B cell (primary cell): ENCODE data around the gene JMJD6. TPM values are rescaled to one million over a fixed set of nuclear protein-coding genes. Genes with fewer than 3 reads are reported as not detected.

Experiments
- ATAC-seq: fragments of 200-7000 bp; cut with Tn5 transposase; one replicate; pipeline ENCODE4 v1.10.0; 2021; ENCODE audit warnings: low read depth, mild to moderate bottlenecking, moderate number of reproducible peaks, moderate library complexity
- CTCF ChIA-PET: fragments of 350-600 bp; sonication (Branson Sonifier 250); formaldehyde crosslinking; loops from one replicate; lab custom pipeline; 2021; ENCODE audit warnings: antibody characterized with exemption, inconsistent platforms; lab: Charles Lee
- POLR2A ChIA-PET: fragments of 350-600 bp; sonication (Branson Sonifier 250); formaldehyde crosslinking; loops from one replicate; lab custom pipeline; 2021; ENCODE audit warnings: antibody characterized with exemption; lab: Charles Lee
- DNase-seq: peaks from one replicate; pipeline ENCODE4 v3.0.0; 2013
- H2AFZ ChIP-seq: 2 replicates; pipeline ENCODE4 v1.6.1; 2012; ENCODE audit warnings: mild to moderate bottlenecking, low read depth, low read length; ENCODE audit not compliant: insufficient read depth, poor library complexity, severe bottlenecking
- H3K27ac ChIP-seq, 2 donors: 1 replicate in 1 of 2; 2 replicates in 1 of 2; pipeline ENCODE4 v1.5.1; 2012 to 2013; ENCODE audit warnings: low read length in 2 of 2, mild to moderate bottlenecking in 2 of 2, moderate library complexity in 1 of 2
- H3K27me3 ChIP-seq, 4 experiments: fragments of 200-600 bp in 1 of 4; sonication (generic) in 1 of 4; replicated peaks in 1 of 4; 1 replicate in 2 of 4; 2 replicates in 2 of 4; pipeline versions ENCODE4 v1.6.1 to v1.7.0; 2013 to 2016; ENCODE audit warnings: low read length in 3 of 4, mild to moderate bottlenecking in 2 of 4, mixed read lengths in 1 of 4, moderate library complexity in 1 of 4; ENCODE audit not compliant: insufficient read depth in 4 of 4, control insufficient read depth in 3 of 4; ENCODE audit errors: control extremely low read depth in 1 of 4
- H3K36me3 ChIP-seq, 2 experiments: replicated peaks in 1 of 2; 1 replicate in 1 of 2; 2 replicates in 1 of 2; pipeline versions ENCODE4 v1.6.1 to v1.7.1; 2013; ENCODE audit warnings: low read length in 1 of 2; ENCODE audit not compliant: insufficient read depth in 2 of 2, control insufficient read depth in 1 of 2; ENCODE audit errors: control extremely low read depth in 1 of 2, extremely low read depth in 1 of 2
- H3K4me1 ChIP-seq, 2 donors: fragments of 200-600 bp in 1 of 2; sonication (generic) in 1 of 2; 1 replicate in 1 of 2; 2 replicates in 1 of 2; pipeline versions ENCODE4 v1.5.1 to v1.6.1; 2013 to 2017; ENCODE audit warnings: low read length in 2 of 2; ENCODE audit not compliant: control insufficient read depth in 2 of 2, insufficient read depth in 2 of 2
- H3K4me2 ChIP-seq: replicated peaks from 2 replicates; pipeline ENCODE3; 2012; ENCODE audit warnings: mild to moderate bottlenecking, low read depth, low read length; ENCODE audit not compliant: poor library complexity, severe bottlenecking
- H3K4me3 ChIP-seq, 5 experiments: fragments of 200-600 bp in 1 of 5; sonication (generic) in 1 of 5; 1 replicate in 3 of 5; 2 replicates in 2 of 5; pipeline versions ENCODE4 v1.5.1 to v1.7.0; 2011 to 2016; ENCODE audit warnings: low read length in 4 of 5, mild to moderate bottlenecking in 4 of 5, low read depth in 2 of 5, control low read depth in 1 of 5, moderate library complexity in 1 of 5; ENCODE audit not compliant: insufficient read depth in 1 of 5; ENCODE audit errors: control extremely low read depth in 1 of 5, extremely low read depth in 1 of 5
- H3K79me2 ChIP-seq: fragments of 200-600 bp; sonication (generic); one replicate; pipeline ENCODE4 v1.6.0; 2016; ENCODE audit warnings: low read length; ENCODE audit not compliant: control insufficient read depth, insufficient read depth
- H3K9ac ChIP-seq: fragments of 200-600 bp; sonication (generic); 2 replicates; pipeline ENCODE4 v1.6.1; 2017; ENCODE audit warnings: mild to moderate bottlenecking, low read length, moderate library complexity
- H3K9me3 ChIP-seq, 3 donors: one replicate each; pipeline versions ENCODE4 v1.6.1 to v1.7.1; 2013; ENCODE audit warnings: low read length in 2 of 3; ENCODE audit not compliant: control insufficient read depth in 2 of 3, insufficient read depth in 1 of 3; ENCODE audit errors: control extremely low read depth in 1 of 3
- H4K20me1 ChIP-seq: 2 replicates; pipeline ENCODE4 v1.6.0; 2012; ENCODE audit warnings: mild to moderate bottlenecking, low read length; ENCODE audit not compliant: insufficient read depth, control insufficient read depth, poor library complexity, severe bottlenecking
- H3K27ac Mint-ChIP-seq: one replicate; pipeline ENCODE4 v1.8.0; 2021; ENCODE audit warnings: mixed read lengths
- H3K27me3 Mint-ChIP-seq: one replicate; pipeline ENCODE4 v1.8.0; 2021; ENCODE audit warnings: mixed read lengths
- H3K4me1 Mint-ChIP-seq: one replicate; pipeline ENCODE4 v1.8.0; 2021; ENCODE audit warnings: mixed read lengths
- H3K4me3 Mint-ChIP-seq: one replicate; pipeline ENCODE4 v1.8.0; 2021; ENCODE audit warnings: mixed read lengths
- H3K9me3 Mint-ChIP-seq: one replicate; pipeline ENCODE4 v1.8.0; 2022; ENCODE audit warnings: mixed read lengths; ENCODE audit not compliant: insufficient read depth
- CTCF ChIP-seq: fragments of 200-600 bp; IDR thresholded peaks from one replicate; pipeline ENCODE4 v1.8.0; 2022; ENCODE audit warnings: antibody characterized with exemption, mild to moderate bottlenecking
- EZH2 ChIP-seq: IDR thresholded peaks from 2 replicates; pipeline ENCODE4 v1.6.1; 2012; ENCODE audit warnings: borderline replicate concordance, low read depth, mild to moderate bottlenecking, moderate library complexity, low read length; ENCODE audit not compliant: insufficient read depth, poor library complexity, severe bottlenecking
- WGBS: methylation state at CpG from one replicate; pipeline ENCODE4 v1.1.5; 2013; ENCODE audit warnings: missing lambda C conversion rate; ENCODE audit not compliant: insufficient coverage; 5-methylcytosine and 5-hydroxymethylcytosine counted together
- intact Hi-C: fragments of 100-400 bp; cut with micrococcal nuclease; formaldehyde crosslinking; loops from one replicate; pipeline ENCODE4 v1.10.0; 2022
- polyA plus RNA-seq: library from polyadenylated mRNA; depleted of rRNA; stranded (reverse); fragments of >200 nt; gene quantifications from 2 replicates; pipeline ENCODE4 v1.2.3, GENCODE V29; 2012
- total RNA-seq, 2 donors: library from RNA; stranded (reverse); fragments of 120-200 nt in 1 of 2; gene quantifications; 1 replicate in 1 of 2; 2 replicates in 1 of 2; pipeline versions ENCODE4 v1.2.3 to v1.2.4, GENCODE V29; 2013 to 2022

The JMJD6 gene
- total and polyA plus RNA-seq, 2 donors (not counting 1 experiment from before 2014, with no cell fraction given): 38.2 to 45.0 TPM

DNA sequence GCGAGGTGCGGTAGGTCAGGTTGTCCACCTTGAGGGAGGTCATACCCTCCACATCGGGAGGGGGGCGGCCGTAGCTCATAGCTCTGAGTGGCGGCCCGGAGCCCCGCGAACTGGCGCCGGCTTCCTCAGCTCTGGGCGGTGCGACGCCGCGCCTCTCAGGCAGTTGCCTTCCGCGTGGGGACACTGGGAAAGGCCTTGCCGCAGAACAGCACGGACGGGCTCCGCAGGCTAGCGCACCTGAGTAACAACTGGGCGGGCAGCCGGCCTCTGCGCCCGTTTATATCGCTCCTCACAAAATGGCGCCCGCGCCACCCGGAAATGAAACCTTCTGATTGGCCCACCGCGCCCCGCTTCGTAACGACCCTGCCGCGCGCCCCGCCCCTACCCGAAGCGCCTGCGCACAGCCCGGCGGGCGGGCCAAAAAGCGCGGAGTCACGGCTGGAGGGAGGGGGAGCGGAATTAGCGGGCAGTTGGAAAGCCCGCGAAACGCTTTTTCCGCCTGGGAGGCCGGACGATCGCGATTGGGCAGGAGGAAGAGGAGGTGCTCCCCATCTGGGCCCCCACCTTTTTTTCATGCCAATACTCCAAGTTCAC is 10.8 kb upstream of the JMJD6 start, which contains the start of gene SRSF2:
Gene SRSF2, minus strand, starts transcription at position 250 of the 594 bp plus-strand sequence. Its CDS starts 171 bp downstream, at position 79.
- H3K4me1 ChIP-seq: peaks cover 35 to 36% of the 10 kb centered on the region in 2 donors
- H3K4me3 Mint-ChIP-seq: peak within 1 kb of the TSS; percentile 97

More for the DNA sequence above, 10.8 kb upstream of the JMJD6 start, which contains the start of gene SRSF2:
- Mint-ChIP-seq H3K27ac (peak within 1 kb of the TSS; percentile 99), H3K4me1 (peaks cover 53% of the 10 kb centered on the region), H3K27me3 (no peaks in the 10 kb centered on the region), H3K9me3 (no peaks in the 10 kb centered on the region)
- Histone ChIP-seq H3K36me3 (peaks cover 0 to 42% of the 10 kb centered on the region in 2 experiments), H3K9me3 (no peaks in the 10 kb centered on the region), H3K9ac (peak within 1 kb of the TSS; percentile 87), H3K4me3 (peak within 1 kb of the TSS; percentile 95 to 99 (median 97)), H3K79me2 (peaks cover 73% of the 10 kb centered on the region), H3K4me2 (peak within 1 kb of the TSS; percentile 92), H3K27me3 (no peaks in the 10 kb centered on the region), H3K27ac (peak within 1 kb of the TSS; percentile 95 to 97), H4K20me1 (peaks cover 9% of the 10 kb centered on the region), H2AFZ (peak within 1 kb of the TSS; percentile 84)
- TF ChIP-seq EZH2: no peak
- no peak for TF ChIP-seq CTCF
- intact Hi-C loops: loop anchor here (1.0 to 5.0 kb wide), 5 partner anchors 11 to 1220 kb away; partner anchors contain the start of genes CASKIN2, JMJD6, METTL23 and SEC14L1
- DNase-seq: peak; percentile 99
- ATAC-seq: peak; percentile 76
- POLR2A ChIA-PET: interaction anchor here (0.6 to 5.6 kb wide), 7 partner anchors 10 to 372 kb away, joined by 3 to 75 read pairs (median 6); partner anchors contain the start of genes JMJD6 and METTL23
- CTCF ChIA-PET: interaction anchor here (4.3 kb wide), 1 partner anchor 10 kb away, joined by 29 read pairs; the partner anchor contains the start of genes JMJD6 and METTL23
- WGBS: under 1% methylated on average over 53 of the region's 60 CpGs
